Stimulated activated naive CD8-positive, alpha-beta T cell treated with anti-CD3 and anti-CD28 coated beads, Interleukin-15, Interleukin-2, amounts not matched to agents 100 ng/mL and 50 ng/mL, for 24 hours (primary cell): ENCODE data around the gene FMOD.

Source experiments
- H3K27ac Mint-ChIP-seq: one replicate; pipeline ENCODE4 v1.8.0; 2021; ENCODE audit warnings: mild to moderate bottlenecking, mixed read lengths
- H3K27me3 Mint-ChIP-seq: one replicate; pipeline ENCODE4 v1.8.0; 2021; ENCODE audit warnings: mixed read lengths
- H3K36me3 Mint-ChIP-seq: one replicate; pipeline ENCODE4 v1.8.0; 2021; ENCODE audit warnings: low read depth, mixed read lengths
- H3K4me1 Mint-ChIP-seq: one replicate; pipeline ENCODE4 v1.8.0; 2021; ENCODE audit warnings: low read depth, mixed read lengths
- H3K4me3 Mint-ChIP-seq: one replicate; pipeline ENCODE4 v1.8.0; 2021; ENCODE audit warnings: mild to moderate bottlenecking, mixed read lengths
- H3K9me3 Mint-ChIP-seq: one replicate; pipeline ENCODE4 v1.8.0; 2021; ENCODE audit warnings: mixed read lengths

Gene FMOD

DNA sequence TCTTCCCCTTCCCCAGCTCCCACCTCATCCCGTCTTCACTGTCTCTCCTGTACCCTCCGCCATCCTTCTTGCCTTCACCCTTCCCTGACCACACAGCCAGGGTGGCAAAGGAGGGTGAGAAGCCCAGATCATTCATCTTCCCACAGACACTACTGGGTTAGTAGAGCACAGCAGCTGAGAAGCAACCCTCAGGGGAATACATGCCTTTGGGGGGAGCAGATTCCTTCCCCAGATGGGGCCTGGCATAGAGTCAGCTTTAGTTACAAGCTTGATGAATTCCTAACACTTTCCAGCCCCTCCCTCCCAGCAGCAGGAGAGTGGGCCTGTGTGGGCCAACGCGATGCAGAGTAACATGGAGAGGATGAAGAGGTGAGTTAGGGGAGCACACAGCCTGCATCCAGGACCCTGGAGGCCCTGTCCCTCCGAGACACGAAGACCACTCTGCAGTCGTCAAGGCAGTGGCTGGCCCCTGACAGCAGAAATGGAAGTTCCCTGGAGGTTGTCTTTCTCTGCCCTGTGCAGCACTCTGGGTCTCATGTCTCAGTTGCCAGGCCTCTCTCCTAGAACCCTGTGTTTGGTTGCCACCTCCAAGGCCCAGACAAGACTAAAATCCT, 54.4 kb downstream of the FMOD start:
- Mint-ChIP-seq H3K27ac (peak overlapping the region; percentile 32), H3K27me3 (no peaks in the 10 kb centered on the region), H3K4me1 (peaks cover 84% of the 10 kb centered on the region), H3K36me3 (no peaks in the 10 kb centered on the region), H3K4me3 (no peak overlapping the region), H3K9me3 (no peaks in the 10 kb centered on the region)

- peak overlapping the region; percentile 67 for H3K27ac Mint-ChIP-seq
- H3K36me3 Mint-ChIP-seq, result no peaks in the 10 kb centered on the region
- peaks cover 85% of the 10 kb centered on the region for H3K4me1 Mint-ChIP-seq
- no peaks in the 10 kb centered on the region for H3K27me3 Mint-ChIP-seq
- no peaks in the 10 kb centered on the region for H3K9me3 Mint-ChIP-seq
- no peak overlapping the region for H3K4me3 Mint-ChIP-seq
These were observed 55.1 kb downstream of the FMOD start for GRCh38 chr1:203295796-203296195.

DNA sequence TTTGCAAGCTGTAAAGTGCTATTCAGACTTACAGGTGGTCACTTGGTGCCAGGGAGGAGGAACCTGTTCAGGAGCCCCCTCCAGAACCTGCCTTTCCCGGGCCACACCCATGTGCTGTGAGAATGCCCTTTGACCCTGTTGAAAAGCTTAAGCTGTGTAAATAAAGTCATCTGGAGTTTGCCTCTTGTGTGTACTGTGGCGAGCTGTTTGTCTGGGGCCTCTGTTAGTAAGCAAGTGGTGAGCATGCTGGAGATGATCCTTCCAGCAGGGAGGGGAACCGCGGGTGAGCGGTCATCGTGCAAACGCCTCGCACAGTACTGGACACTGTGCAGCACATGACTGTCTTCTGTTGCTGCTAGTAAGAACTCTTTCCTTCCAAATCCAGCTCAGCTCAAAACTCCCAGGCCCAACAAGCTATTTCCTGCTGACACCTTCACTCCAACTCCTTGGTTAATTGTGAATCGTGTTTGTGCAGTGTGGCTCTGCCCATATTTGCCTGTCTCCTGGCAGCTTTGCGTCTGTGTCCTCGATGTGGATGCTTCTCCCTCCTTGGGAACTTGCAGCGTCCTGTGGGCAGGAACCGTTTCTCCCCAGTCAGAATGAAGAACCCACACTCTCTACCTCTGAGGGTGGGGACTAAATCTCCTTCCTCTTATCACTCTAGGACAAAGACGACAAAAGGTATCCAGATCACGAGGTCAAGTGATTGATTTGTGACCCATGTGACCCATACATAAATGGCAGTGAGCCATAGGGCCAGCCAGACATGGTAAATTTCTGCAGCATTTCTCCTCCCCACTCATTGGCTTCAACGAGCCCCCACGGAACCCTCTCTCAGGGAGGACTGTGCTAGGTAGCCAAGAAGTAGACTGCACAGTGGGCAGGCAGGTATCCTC, 59.5 kb downstream of the FMOD start:
- Mint-ChIP-seq H3K27me3 (no peaks in the 10 kb centered on the region), H3K27ac (peak overlapping the region; percentile 100), H3K4me1 (peaks cover 94% of the 10 kb centered on the region), H3K4me3 (peak overlapping the region; percentile 1), H3K9me3 (no peaks in the 10 kb centered on the region), H3K36me3 (no peaks in the 10 kb centered on the region)
